ENCODE measurements around the gene AJAP1.

- no peak for TF ChIP-seq POLR2AphosphoS5 (IDR thresholded peaks at IDR 0.05)
- TF ChIP-seq EP300 (IDR thresholded peaks at IDR 0.05) = no peak
Measured at GRCh38 chr1:4653796-4654725, at the start of gene AJAP1.

Measured in sigmoid colon (tissue), 4 donors.